Measurements from ENCODE around the gene LAMA3.

Gene LAMA3

DNA sequence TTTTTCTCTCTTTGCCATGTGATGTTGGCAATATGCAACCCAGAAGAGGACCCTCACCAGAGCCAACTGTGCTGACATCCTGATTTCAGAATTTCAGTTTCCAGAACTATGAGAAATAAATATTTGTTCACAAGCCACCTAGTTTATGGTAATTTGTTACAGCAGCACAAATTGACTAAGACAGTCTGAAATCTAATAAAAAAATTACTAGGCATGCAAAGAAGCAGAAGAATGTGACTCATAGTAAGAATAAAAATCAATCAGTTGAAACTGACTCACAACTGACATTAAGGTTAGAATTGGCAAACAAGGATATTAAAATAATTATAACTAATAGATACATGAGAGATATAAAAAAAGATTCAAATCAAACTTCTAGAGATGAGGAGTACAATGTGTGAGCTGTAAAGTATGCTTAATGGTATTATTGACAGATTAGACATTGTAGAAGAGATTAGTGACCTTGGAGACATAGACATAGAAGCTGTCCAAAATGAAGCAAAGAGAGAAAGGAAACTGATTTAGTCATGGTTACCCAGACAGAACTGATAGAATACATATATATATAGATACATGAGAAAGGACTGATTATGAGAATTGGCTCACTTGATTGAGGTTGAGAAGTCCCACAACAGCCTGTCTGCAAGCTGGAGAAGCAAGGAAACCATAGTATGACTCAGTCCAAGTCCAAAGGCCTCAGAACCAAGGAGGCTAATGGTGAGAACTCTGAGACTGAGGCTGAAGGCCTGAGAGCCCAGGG is 297.5 kb downstream of the LAMA3 start:
- no peak for DNase-seq

DNA sequence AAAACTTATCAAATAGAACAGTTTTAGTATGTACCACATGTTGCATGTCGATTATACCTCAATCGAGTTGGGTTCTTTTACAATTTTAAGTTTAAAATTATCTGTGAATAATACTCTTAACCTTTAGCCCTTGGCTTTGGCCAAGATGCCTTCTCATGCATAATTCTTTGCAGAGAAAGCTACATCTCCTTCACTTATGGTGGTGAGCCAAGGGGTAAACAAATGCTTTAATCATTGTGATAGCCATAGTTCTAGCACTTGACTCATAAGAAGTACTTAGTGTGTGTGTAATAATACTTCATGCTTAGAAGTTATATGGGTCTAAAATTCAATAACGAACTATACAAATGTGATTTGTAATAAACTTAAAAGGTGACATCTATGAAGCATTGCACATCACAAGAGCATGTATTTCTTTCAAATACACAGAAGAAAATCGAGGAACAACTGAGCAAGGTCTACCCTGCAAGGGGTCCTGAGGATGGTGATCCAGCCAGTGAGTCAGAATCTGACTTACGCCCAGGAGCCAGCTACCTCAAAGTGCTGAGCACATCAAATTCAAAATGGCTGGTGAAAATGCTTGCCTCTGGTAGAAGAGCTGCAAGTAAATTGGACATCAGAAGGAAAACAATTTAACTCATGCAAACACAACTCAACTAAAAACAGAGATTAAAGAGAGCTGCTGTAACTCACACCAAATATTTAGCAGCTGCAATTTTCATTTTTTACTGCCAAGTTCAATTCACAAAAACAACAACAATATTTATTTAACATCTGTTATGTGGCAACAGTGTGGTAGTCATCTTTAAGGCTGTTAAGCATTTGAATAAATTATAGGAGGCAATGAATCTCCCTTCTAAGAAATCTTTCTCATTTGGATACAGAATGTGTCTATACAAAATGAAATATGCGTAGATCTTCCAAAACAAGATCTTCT is 301.5 kb downstream of the LAMA3 start:
- no peak for DNase-seq

DNA sequence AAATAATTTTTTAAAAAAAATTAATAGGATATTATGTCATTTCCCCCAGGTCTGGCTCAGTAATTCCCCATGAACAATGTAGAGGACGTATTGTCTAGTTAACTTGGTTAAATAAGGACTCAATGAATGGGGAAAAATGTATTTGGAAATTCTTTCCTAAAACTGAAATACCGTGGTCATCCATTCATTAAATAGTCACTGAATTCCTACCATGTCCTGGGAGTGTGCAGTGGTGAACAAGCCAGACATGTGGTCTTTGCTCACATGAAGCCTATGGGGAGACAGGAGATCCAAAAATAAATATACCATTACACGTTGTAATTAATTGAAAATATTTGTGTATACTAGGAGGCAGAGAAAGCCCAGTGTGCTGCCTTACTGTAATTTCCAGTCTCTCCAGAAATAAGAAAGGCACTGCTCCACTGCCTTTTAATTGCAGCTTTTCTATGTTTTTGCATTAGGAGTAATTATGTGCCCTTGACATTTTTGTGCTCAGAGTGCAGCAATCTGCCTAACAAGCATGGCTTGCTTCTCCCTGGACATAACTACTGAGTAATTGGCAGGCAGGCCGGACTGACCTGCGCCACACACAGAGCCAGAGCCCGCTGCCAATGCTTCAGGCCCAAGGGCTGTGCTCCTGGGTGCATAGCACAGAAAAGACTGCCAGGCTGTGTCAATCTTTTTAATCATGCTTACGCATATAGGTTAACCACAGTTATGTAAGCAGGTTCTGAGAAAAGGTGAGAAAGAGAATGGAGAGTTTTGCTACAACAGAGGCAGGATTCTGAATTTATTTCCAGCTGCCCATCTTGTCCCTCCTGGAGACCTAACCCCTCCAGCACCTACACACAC is 303.1 kb downstream of the LAMA3 start:
- DNase-seq: peak; percentile 49 to 54

DNA sequence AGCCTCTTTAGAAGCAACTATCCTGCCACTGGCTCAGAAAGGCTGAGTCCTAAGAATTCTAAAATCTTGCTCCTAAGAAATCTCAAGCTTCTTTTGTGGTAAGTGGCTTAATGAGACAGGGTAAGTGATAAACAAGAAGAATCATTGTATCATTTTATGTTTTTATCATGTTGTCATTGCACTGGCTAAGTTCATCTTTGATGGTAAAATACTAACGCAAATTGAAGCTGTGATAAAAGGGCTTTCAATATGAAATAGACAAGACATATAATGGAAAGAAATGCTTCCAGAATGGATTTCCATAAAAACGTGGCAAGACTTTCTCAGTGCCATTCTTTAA is 303.7 kb downstream of the LAMA3 start:
- DNase-seq: no peak

DNA sequence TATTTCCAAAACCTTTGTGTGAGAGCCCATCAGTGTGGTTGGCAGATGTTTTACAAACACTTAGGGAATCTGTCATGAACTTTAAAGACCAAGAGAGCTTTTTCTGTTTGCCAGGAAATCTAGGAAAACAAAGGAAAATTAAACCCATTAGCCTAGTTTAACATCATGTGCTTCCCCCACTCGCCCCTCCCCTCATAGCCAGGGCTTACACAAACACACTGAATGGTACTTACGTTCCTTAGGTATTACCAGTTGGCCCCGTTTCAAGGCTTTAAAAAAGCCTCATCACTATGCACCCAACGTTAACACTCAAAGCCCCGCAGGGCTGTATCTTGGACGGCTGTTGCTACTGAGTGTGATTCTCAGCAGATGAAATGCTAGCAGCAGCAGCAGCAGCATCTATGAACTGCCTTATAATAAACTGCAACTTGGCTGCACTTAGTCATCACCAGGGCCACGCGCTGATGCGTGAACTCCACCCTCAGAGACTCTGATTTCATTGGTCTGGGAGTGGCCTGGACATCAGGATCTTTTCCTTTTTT is 305.2 kb downstream of the LAMA3 start:
- DNase-seq: peak; percentile 38 to 42

DNA sequence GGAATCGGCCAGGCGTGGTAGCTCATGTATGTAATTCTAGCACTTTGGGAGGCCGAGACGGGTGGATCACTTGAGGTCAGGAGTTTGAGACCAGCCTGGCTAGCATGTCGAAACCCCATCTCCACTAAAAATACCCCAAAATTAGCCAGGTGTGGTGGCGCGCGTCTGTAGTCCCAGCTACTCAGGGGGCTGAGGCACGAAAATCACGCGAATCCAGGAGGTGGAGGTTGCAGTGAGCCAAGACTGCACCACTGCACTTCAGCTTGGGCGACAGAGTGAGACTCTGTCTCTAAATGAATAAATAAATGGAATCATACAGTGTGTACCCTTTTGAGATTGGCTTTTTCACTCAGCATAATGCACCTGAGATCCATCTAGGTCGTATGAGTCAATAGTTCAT is 305.9 kb downstream of the LAMA3 start:
- no peak for DNase-seq

DNA sequence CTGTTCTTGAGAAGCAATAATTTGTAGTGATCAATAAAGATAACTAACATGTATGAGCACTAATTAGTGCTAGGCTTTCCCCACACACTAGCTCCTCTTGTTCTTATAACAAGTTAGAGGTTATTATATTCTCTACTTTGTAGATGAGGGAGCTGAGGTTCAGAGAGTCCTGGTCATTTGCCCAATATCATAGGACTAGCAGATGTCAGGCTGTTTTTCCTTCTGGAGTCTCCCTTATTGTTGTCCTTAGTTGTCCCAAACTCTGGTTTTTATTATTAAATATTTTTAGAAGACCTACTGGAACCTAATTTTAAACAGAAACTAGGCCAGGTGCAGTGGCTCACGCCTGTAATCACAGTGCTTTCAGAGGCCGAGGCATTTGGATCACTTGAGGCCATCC is 308.8 kb downstream of the LAMA3 start:
- no peak for DNase-seq

DNA sequence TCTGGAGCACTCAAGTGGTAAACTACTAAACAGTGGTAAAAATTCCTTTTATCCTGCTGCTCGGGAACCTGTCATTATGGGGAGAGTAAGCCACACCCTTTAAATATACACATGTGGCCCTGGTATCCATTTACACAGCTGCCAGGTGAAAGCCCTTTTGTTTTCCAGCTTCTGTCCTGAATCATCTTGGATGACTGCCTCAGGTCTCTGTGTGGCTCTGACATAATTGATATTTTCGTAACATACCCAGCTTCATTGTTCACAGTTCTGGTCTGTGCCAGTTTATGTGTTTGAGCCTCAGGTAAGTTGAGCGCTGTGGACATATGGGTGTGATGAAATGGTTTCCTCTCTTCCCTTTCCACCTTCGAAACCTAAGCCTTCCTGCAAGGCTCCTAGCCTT is 309.6 kb downstream of the LAMA3 start:
- DNase-seq: no peak

DNA sequence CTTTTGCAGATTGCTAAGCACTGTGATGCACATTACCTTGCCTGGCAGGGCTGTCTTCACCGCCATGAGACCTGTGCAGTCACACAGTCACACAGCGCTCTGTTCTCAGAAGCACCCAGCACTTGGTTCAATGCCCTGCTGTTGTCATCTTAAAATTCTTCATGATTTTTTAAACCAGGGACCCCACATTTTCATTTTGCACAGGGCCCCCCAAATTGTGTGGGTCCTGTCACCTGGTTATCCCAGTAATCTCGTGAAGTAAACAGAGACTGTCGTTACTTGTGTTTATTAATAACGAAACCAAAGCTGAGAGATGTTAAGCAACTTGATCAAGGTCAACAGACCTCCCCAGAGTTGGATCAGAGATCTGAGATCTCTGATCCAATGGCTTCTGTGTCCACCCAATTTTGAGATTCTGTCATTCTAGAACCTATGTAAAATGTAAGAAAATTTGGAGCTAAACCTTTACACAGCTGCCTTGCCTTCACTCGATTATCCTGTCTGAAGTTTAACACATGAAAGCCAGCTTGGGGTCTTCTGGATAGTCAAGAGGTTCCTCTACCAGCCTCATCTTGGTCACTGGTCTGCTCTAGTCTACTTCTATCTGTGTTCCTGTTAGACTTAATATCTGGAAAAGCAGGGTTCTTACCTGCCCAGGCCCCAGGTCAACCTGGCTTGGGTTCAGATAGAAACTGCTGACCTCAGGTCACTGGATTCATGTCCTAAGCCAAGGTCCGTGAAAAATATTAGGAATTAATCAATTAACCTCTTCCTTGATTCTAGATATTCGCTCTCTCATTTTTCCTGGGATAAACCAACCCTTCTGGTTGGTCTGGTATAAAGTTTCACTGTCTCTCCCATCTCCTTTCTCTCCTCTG is 311.6 kb downstream of the LAMA3 start:
- no peak for DNase-seq

DNA sequence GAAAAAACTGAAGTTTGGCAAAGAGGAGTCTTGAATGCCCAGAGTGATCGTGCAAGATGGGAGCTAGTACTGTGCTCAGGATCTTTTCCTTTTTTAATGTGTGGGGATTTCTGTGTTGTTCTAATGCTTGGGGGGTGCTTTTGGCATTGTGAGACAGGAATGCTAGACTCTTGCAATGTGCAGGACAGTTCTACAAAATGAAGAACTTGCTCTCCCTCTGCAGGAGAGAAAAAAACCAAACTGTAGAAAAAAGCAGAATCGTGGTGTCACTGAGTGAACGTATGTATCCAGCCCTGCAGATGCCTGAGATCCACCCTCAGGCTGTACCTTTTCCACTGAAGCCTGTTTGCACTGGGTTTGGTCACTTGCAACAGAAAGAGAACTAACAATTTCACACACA is 313.2 kb downstream of the LAMA3 start:
- DNase-seq: no peak

DNA sequence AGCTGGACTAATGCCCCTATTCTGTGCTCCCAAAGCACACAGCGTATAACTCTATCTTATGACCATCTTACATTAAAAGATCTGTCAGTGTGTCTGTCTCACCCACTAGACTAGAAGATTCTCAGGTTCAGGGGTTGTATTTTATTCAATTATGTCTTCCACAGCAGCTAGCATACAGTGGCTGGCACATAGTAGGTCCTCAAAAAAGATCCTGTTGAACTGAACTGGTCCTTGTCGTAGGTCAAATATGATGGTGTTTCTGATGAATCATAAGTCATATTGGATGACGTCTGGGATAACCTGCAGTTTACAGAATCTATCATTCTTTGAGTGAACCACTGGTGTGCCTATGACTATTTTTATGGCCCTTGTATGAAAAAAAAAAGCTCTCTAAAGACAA is 314.0 kb downstream of the LAMA3 start:
- DNase-seq: no peak

DNA sequence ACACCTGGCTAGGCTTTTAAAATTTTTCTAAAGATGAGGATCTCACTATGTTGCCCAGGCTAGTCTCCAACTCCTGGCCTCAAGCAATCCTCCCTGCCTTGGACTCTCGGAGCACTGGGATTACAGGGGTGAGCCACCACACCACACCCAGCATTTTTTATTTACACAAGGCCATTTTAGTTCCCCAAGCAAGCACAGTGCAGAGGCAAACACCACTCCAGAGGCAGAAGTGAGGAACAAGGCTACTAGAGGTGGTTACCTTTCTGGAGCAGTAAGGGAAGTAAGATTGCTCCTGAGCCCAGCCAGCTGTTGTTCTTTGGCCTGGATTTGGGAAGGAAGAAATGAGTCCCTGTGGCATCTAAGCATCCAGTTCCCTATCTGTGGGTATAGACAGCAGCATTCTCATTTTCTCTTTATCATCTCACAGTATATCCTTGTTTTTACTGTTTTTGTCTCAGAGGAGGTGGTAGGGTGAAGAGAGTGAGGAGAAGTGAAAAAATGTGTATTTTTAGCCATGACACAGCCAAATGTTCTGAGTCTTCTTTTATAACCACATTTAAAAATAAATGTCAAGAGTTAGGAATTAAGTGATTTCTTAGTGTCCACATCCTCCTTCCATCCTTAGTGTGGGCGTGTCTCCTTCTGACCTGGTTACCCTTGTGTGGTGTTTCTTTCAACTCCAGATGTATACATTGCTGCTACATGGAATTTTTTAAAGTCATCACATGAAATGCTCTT is 314.8 kb downstream of the LAMA3 start:
- no peak for DNase-seq

Measured in activated CD4-positive, alpha-beta T cell treated with anti-CD3 and anti-CD28 coated beads for 4 hours (primary cell).